PC-9 (cell line): ENCODE data around the gene CHST14.

Source experiments
- EZH2 ChIP-seq: fragments of 200-600 bp; sonication (generic); IDR thresholded peaks from 2 replicates; pipeline ENCODE4 v1.8.0; 2017; ENCODE audit warnings: antibody characterized with exemption, low read depth
- TF ChIP-seq, protein P1 (sequence below): fragments of 200-600 bp; sonication (generic); conservative IDR thresholded peaks from 2 replicates; pipeline ENCODE4 v1.6.1; 2017; ENCODE audit warnings: mixed run types, antibody characterized with exemption, mild to moderate bottlenecking, moderate library complexity

DNA sequence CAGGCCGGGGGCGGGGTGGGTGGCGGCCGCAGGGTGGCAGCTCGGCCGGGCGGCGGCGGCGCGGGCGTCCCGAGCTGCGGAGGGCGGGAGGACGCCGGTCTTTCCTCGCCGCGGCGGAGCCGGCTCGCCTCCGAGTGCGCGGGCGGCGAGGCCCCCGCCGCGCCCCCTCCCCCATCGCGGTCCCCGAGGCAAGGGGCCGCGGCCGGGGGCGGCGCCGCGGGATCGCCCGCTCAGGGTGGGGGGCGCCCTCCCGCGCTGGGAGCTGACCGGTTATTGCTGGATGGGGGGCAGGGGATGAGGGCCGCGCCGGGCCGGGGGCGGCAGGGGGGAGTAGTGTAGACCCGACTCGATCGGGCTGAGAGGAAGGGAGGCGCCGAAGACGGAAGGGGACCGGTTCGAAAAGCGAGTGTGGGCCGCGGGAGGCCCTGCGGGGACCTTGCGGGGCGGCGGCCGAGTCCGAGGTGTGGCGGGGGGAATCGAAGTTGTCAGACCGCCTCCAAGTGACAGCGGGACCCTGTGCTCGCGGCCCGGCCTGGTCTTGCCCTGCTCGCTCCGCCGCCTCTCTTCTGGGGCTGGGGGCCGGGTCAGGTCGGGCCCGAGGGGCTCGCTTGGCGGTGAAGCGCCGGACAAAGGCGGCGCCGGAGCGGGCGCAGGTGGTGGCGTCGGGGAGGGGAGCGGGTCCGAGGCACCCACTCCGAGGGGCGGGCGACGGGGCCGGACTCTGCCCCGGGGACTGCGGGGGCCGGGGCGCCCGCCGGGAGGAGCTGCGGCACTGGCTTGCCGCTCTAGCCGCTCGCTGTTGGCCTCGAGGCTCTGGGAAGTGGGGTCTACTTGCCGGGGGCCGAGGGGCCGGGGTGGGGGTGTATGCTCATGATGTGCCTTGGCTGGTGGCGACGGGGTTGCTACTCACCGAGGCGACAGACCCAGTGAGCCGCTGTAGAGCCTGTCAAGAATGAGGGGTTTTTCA lies 28.9 kb upstream of the CHST14 start:
- TF ChIP-seq, protein P1, sequence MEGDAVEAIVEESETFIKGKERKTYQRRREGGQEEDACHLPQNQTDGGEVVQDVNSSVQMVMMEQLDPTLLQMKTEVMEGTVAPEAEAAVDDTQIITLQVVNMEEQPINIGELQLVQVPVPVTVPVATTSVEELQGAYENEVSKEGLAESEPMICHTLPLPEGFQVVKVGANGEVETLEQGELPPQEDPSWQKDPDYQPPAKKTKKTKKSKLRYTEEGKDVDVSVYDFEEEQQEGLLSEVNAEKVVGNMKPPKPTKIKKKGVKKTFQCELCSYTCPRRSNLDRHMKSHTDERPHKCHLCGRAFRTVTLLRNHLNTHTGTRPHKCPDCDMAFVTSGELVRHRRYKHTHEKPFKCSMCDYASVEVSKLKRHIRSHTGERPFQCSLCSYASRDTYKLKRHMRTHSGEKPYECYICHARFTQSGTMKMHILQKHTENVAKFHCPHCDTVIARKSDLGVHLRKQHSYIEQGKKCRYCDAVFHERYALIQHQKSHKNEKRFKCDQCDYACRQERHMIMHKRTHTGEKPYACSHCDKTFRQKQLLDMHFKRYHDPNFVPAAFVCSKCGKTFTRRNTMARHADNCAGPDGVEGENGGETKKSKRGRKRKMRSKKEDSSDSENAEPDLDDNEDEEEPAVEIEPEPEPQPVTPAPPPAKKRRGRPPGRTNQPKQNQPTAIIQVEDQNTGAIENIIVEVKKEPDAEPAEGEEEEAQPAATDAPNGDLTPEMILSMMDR = no peak
- no peak for TF ChIP-seq EZH2
